Measurements from ENCODE around the gene PDGFD.
"Not testable (repeated sequence)": the region's sequence is repeated elsewhere in the genome, so short reads cannot be mapped to it uniquely, and the experiment has no call there.

The PDGFD gene

GRCh38 chr11:104053743-104054478 is 110.0 kb downstream of the PDGFD start:
- no peak for TF ChIP-seq CTCF (IDR thresholded peaks at IDR 0.05)
- Histone ChIP-seq H3K4me3 (no peak overlapping the region), H3K27ac (no peak overlapping the region)
- DNase-seq (ENCODE audit: low spot score), result no peak

GRCh38 chr11:104051778-104052177 is 112.2 kb downstream of the PDGFD start:
- TF ChIP-seq CTCF (IDR thresholded peaks at IDR 0.05), result no peak
- DNase-seq (ENCODE audit: low spot score), result no peak
- Histone ChIP-seq H3K4me3 (no peak overlapping the region), H3K27ac (no peak overlapping the region)

GRCh38 chr11:104049116-104049515 is 114.8 kb downstream of the PDGFD start:
- Histone ChIP-seq H3K4me3 (no peak overlapping the region), H3K27ac (no peak overlapping the region)
- TF ChIP-seq CTCF (IDR thresholded peaks at IDR 0.05), result no peak
- no peak for DNase-seq (ENCODE audit: low spot score)

GRCh38 chr11:104046858-104047257 is 117.1 kb downstream of the PDGFD start:
- not testable (repeated sequence) for H3K27ac ChIP-seq; DNase-seq (ENCODE audit: low spot score)

GRCh38 chr11:104046331-104046730 is 117.6 kb downstream of the PDGFD start:
- H3K4me3 ChIP-seq, result no peak overlapping the region
- no peak overlapping the region for H3K27ac ChIP-seq
- no peak for DNase-seq (ENCODE audit: low spot score)
- TF ChIP-seq CTCF (IDR thresholded peaks at IDR 0.05), result no peak

More at GRCh38 chr11:104046858-104047257, 117.1 kb downstream of the PDGFD start:
- H3K4me3 ChIP-seq, result not testable (repeated sequence)

GRCh38 chr11:104043678-104044239 is 120.2 kb downstream of the PDGFD start:
- no peak for TF ChIP-seq CTCF (IDR thresholded peaks at IDR 0.05)
- DNase-seq (ENCODE audit: low spot score), result no peak
- Histone ChIP-seq H3K4me3 (no peak overlapping the region), H3K27ac (no peak overlapping the region)

GRCh38 chr11:104043142-104043541 is 120.8 kb downstream of the PDGFD start:
- no peak for DNase-seq (ENCODE audit: low spot score)
- Histone ChIP-seq H3K4me3 (no peak overlapping the region), H3K27ac (no peak overlapping the region)
- no peak for TF ChIP-seq CTCF (IDR thresholded peaks at IDR 0.05)
